ENCODE results near the gene AGMAT. TPM values are rescaled to one million over a fixed set of nuclear protein-coding genes. Genes with fewer than 3 reads are reported as not detected.

AGMAT gene
- total and polyA plus RNA-seq, 2 experiments from 2014 or later: 0.12 to 0.45 TPM

GRCh38 chr1:15543589-15544568 lies 41.0 kb downstream of the AGMAT start:
- peak in 1 of 2 donors; percentile 92 for DNase-seq (ENCODE audit: low read depth in 1 of 2, low spot score in 1 of 2)
- H3K27me3 ChIP-seq: no peaks in the 10 kb centered on the region
- no peaks in the 10 kb centered on the region for H3K4me1 ChIP-seq (ENCODE audit: low read depth)
- H3K27ac ChIP-seq: peak overlapping the region; percentile 51
- no peaks in the 10 kb centered on the region for H3K9me3 ChIP-seq (ENCODE audit: low read depth)
- H3K36me3 ChIP-seq: peaks cover 51% of the 10 kb centered on the region
- no peak overlapping the region for H3K4me3 ChIP-seq
- no peak for TF ChIP-seq CTCF (IDR thresholded peaks at IDR 0.05; ENCODE audit: low read depth, low read length)

GRCh38 chr1:15543251-15543588 lies 41.6 kb downstream of the AGMAT start:
- DNase-seq (ENCODE audit: low read depth in 1 of 2, low spot score in 1 of 2): no peak
- Histone ChIP-seq H3K27me3 (no peaks in the 10 kb centered on the region), H3K36me3 (peaks cover 50% of the 10 kb centered on the region), H3K27ac (peak overlapping the region; percentile 51), H3K9me3 (ENCODE audit: low read depth) (no peaks in the 10 kb centered on the region), H3K4me3 (no peak overlapping the region), H3K4me1 (ENCODE audit: low read depth) (no peaks in the 10 kb centered on the region)
- TF ChIP-seq CTCF (IDR thresholded peaks at IDR 0.05; ENCODE audit: low read depth, low read length): no peak

GRCh38 chr1:15542388-15543250 lies 42.2 kb downstream of the AGMAT start:
- no peak for DNase-seq (ENCODE audit: low read depth in 1 of 2, low spot score in 1 of 2)
- TF ChIP-seq CTCF (IDR thresholded peaks at IDR 0.05; ENCODE audit: low read depth, low read length): no peak

GRCh38 chr1:15541231-15541792 lies 43.5 kb downstream of the AGMAT start:
- Histone ChIP-seq H3K9me3 (ENCODE audit: low read depth) (no peaks in the 10 kb centered on the region), H3K4me3 (no peak overlapping the region), H3K36me3 (peaks cover 52% of the 10 kb centered on the region), H3K27ac (no peak overlapping the region), H3K27me3 (no peaks in the 10 kb centered on the region), H3K4me1 (ENCODE audit: low read depth) (no peaks in the 10 kb centered on the region)
- TF ChIP-seq CTCF (IDR thresholded peaks at IDR 0.05; ENCODE audit: low read depth, low read length): no peak
- DNase-seq (ENCODE audit: low read depth in 1 of 2, low spot score in 1 of 2): no peak

More at GRCh38 chr1:15542388-15543250, 42.2 kb downstream of the AGMAT start:
- Histone ChIP-seq H3K27ac (no peak overlapping the region), H3K4me3 (no peak overlapping the region), H3K4me1 (ENCODE audit: low read depth) (no peaks in the 10 kb centered on the region), H3K9me3 (ENCODE audit: low read depth) (no peaks in the 10 kb centered on the region), H3K27me3 (no peaks in the 10 kb centered on the region), H3K36me3 (peaks cover 46% of the 10 kb centered on the region)

- Histone ChIP-seq H3K4me3 (no peak overlapping the region), H3K9me3 (ENCODE audit: low read depth) (no peaks in the 10 kb centered on the region), H3K27me3 (no peaks in the 10 kb centered on the region), H3K4me1 (ENCODE audit: low read depth) (no peaks in the 10 kb centered on the region), H3K27ac (no peak overlapping the region), H3K36me3 (peaks cover 49% of the 10 kb centered on the region)
- DNase-seq (ENCODE audit: low read depth in 1 of 2, low spot score in 1 of 2): peak in 1 of 2 donors; percentile 70
- TF ChIP-seq CTCF (IDR thresholded peaks at IDR 0.05; ENCODE audit: low read depth, low read length): no peak
Measured at GRCh38 chr1:15540186-15540585, 44.7 kb downstream of the AGMAT start.

All from cardiac muscle cell (in vitro differentiated cells and primary cell).